GM19324 (cell line): ENCODE data around the gene GTF2B.
"Not testable (repeated sequence)": the region's sequence is repeated elsewhere in the genome, so short reads cannot be mapped to it uniquely, and the experiment has no call there.

ENCODE experiments used
- ATAC-seq: cut with Tn5 transposase; IDR thresholded peaks from one replicate; pipeline ENCODE4 v1.9.1; 2021; ENCODE audit warnings: mild to moderate bottlenecking, moderate library complexity; ENCODE audit not compliant: unreplicated experiment, low FRiP score

Gene GTF2B

DNA sequence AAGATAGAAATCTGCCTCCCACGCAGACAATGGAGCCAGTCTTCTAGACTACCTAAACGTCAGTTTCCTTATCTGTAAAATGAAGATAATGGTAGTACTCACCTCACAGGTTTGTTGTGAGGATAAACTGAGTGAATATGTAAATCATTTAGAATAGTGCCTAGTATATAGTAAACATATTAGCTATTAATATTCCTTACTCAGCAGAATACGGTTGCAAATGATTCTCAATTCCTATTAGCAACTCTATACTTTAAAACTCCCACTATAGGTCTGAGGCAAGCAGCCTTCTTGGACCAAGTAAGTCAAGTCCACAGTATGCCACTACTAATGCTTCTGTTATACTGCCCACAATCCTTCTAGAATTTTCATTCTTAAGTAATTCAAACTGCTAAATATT is 5.4 kb downstream of the GTF2B start:
- no peak for ATAC-seq

DNA sequence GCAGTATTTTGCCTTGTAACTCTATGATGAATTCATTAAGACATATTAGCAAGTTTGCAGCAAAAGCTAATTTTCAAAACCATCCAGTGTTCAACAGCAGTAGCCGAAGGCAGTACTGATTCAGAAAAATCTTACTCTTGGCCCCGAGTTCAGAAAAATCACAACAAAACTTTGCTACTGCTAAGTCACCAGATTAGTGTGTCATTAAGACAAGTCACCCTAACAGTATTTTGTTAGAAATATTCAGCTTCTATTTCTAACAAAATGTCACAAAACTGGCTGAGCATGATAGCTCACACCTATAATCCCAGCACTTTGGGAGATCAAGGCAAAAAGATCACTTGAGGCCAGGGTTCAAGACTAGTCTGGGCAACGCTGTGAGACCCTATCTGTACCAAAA is 8.2 kb downstream of the GTF2B start:
- ATAC-seq, result no peak

DNA sequence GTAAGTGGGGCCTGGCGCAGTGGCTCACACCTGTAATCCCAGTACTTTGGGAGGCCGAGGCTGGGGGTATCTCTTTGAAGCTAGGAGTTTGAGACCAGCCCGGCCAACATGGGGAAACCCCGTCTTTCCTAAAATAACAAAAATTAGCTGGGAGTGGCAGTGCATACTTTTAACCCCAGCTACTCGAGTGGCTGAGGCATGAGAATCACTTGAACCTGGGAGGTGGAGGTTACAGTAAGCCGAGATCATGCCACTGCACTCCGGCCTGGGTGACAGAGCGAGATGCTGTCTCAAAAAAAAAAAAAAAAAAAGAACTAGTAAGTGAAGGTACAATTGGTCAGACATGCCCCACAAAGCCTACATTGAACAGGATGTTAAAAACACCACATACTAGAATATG is 10.7 kb downstream of the GTF2B start:
- ATAC-seq, result not testable (repeated sequence)

DNA sequence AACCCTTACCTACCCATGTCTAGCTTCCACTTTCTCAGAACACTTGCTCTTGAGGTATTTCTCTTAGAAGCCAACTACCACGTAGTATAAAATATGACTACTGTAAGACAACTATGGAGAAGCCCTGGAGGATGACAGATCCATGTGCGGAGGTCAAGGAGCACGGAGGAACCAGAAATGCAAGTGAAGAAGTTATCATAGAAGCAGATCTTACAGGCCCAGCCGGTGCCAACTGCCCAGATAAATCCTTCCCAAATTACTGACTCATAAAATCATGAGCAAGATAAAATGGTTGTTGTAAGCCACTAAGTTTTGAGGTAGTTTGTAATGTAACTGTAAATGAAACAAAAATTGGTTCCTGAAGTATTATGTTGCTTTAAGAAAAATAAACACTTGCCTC is 12.6 kb downstream of the GTF2B start:
- no peak for ATAC-seq

DNA sequence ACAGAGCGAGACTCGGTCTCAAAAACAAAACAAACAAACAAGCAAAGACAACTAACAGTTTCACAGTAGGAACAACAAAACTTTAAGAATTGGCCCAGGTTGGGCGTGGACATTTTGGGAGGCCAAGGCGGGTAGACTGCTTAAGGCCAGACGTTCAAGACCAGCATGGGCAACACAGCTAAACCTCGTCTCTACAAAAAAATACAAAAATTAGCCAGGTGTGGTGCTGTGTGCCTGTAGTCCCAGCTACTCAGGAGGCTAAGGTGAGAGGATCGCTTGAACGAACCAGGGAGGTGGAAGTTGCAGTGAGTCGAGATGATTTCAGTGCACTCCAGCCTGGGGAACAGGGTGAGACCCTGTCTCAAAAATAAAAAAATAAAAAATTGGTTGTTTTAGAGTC is 13.5 kb downstream of the GTF2B start:
- no peak for ATAC-seq

DNA sequence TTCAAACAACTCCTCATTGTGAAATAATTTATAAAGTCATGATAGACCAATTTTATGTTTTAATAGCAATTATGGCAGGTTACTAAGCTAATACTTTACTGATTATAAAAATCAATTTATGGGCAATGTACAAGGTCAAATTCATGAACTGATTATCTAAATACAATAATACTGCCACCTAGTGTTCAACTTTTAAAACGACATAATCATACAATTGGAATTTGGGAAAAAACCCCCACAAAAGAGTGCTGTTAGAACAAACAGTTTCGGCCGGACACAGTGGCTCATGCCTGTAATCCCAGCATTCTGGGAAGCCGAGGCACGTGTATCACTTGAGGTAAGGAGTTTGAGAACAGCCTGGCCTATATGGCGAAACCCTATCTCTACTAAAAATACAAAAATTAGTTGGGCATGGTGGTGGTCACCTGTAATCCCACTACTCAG is 14.0 kb downstream of the GTF2B start:
- no peak for ATAC-seq

DNA sequence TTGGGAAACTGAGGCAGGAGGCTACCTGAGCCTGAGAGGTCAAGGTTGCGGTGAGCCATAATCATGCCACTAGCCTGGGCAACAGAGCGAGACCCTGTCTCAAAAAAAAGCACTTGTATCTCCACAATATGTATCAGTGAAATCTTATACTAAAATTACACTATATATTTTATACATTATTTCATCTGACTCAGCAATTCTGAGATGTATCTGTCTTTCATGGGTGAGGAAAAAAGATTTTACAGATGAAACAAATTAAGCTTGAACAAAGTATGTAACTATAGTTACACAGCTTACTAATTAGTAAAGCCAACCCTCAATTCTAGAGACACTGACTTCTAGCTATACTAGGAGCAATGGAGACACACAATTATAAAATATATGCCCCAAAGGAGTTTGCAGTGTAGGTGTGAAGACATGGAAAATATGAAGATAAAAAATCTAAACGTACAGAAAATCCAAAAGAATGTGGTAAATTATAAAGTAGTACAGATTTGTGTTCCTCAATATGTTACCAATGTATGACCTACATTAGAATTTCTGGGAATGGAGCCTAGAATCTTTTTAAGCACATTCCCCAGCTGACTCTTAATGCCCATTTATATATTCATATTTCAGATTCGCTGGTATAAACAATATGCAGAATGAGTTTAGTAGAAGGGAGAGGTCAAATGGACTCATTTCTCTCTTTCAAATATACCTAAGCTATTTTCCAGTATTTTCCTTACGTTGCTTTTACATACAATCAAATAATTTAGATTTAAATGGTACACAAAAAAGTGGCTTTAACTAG is 14.6 kb downstream of the GTF2B start:
- ATAC-seq, result no peak

DNA sequence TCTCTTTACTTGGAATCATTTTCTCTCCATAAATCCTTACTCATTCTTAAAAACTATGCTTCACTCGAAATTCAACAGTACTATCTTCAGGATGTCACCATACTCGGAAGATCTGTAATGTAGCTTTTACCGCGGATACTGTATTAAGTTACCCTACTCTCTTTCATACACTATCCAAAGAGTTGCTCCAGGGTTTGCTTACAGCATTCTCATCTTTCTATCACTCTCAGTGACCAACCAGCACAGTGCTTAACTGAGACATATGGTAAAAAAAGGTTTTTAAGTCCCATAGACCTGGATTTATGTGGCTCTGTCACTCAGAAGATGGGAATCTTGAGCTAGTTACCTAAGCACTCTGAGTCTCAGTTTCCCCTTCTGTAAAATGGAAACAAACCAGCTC is 15.8 kb downstream of the GTF2B start:
- ATAC-seq, result no peak

DNA sequence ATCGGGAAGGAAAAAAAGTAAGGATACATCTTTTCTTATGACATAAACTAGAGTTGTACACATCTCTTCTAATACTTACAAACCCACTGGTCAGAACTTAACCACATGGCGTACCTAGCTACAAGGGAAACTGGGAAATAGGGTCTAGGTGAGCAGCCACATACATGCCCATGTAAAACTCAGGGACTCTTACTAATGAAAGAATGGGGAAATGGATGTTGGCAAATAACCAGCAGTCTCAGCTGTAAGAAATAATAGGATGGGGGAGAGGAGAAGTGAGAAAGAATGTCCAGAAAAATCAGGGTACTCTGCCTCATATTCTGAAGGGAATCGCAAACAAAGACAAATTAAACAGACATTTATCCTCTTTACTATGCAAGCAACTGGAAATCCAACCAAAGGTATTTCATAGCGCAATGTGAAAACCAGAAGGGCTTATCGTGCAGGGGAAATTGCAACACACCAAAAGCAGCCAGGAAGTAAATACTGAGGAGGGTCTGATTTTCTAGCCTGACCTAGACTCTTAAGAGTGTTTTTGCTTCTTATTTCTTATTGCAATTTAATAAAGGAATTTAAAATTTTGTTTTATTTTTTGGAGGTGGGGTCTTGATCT is 17.5 kb downstream of the GTF2B start:
- no peak for ATAC-seq

DNA sequence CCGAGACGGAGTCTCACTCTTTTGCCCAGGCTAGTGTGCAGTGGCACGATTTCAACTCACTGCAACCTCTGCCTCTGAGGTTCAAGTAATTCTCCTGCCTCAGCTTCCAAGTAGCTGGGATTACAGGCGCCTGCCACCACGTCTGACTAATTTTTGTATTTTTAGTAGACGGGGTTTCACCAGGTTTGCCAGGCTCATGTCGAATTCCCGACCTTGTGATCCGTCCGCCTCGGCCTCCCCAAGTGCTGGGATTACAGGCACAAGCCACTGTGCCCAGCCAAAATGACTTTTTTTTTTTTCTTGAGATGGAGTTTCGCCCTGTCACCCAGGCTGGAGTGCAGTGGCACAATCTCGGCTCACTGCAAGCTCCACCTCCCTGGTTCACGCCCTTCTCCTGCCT is 21.7 kb downstream of the GTF2B start:
- ATAC-seq, result not testable (repeated sequence)

DNA sequence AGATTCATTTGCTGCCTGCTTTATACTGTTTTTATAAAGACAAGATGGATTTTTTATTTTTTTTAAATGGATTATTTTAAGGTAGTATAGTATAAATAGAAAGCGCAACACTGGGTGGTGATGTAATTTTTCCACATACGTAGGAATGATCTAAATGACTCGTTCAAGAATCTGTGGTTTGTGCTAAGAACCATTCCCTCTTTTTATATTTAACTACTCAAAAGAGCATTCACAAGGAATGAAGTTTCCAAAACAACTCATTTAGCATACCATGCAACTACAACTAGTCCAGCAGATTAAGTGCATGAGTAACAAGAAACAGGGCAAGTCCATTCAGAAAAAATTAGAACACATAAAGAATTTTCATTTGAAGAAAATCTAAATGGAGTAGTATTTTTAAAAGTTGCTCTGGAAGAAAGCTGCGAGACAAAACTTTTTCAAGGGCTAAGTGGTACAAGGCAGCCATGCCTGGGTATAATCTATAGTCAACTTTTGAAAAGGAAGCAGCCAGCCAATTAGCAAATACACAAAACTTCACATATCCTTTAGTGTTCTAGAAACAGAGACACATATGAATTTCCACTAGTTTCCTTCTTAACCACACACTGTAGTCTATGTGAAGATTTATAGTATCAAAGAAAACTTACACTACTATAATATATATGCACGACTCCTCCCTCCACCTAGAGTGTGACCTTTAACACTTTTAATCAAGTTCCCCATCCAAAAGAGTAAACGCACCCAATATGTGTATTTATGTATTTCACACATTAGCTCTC is 23.4 kb downstream of the GTF2B start:
- ATAC-seq, result no peak

DNA sequence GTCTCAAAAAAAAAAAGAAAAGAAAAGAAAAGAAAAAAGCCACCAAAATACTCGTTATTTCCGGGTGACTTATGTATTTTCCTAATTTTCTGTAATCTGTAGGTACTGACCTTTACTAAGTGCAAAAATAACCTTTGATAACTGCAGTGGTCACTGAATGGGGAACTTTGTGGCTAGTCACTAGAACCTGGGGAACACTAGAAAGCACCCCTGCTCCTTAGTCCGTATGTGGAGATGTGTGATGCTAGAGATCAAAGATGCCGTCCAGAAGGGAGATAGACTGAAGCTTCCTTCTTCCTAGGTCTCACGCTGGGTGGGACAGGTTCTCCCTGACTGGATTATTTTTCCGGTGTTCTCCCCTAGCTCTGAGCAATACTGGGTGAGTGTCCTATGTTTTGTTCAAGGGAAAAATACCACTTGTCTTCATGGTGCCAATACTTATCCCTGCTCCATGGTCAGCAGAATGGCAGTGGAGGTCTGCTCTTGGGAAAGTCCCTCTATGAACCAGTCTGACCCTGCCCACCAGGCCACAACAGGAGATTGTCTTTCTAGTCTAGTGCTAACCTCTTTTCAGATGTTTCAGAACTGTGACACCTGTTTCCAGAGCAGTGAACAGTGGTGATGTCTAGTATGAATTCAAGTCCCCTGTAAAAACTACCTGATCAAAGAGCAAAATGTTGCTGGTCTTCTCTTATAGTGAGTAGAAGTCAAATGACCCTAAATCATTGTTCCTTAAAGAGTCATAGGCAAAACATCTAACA is 39.9 kb downstream of the GTF2B start:
- no peak for ATAC-seq

DNA sequence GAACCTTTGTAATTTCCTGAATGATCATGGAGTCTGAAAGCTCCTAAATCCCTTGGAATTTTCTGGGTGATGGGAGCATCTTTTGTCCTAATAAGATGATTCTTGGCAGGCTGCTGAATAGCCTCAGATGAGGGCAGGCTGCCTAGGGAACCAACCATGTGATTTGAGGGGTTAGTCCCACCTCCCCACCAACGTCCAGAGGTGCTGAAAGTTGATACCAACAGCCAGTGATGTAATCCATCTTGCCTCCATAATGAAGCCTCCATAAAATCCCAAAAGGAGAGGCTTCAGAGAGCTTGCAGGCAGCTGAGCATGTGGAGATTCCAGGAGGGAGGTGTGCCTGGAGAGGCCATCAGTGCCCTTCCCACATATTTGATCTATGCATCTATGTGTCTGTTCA is 43.7 kb downstream of the GTF2B start:
- no peak for ATAC-seq

DNA sequence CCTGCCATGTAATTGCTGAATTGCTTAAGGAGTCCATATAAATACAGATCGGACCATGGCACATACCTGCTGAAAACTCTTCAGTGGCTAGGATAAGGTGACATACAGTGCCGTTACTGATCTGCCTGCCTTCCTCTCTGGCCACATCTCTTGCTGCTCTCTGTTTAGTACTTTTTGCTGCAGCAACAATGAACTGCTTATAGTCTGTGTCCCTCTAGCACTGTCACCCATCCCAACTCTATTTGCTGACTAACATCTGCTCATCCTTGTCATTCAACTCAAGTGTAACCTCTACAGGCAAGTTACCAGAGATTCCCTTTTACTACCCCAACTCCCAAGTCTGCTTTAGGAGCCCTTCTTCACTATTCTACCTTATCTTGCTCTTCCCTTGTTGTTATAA is 65.6 kb downstream of the GTF2B start:
- no peak for ATAC-seq

DNA sequence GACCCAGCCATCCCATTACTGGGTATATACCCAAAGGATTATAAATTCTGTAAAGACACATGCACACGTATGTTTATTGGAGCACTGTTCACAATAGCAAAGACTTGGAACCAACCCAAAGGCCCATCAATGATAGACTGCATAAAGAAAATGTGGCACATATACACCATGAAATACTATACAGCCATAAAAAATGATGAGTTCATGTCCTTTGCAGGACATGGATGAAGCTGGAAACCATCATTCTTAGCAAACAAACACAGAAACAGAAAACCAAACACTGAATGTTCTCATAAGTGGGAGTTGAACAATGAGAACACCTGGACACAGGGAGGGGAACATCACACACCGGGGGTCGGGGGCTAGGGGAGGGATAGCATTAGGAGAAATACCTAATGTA is 71.7 kb downstream of the GTF2B start:
- not testable (repeated sequence) for ATAC-seq

DNA sequence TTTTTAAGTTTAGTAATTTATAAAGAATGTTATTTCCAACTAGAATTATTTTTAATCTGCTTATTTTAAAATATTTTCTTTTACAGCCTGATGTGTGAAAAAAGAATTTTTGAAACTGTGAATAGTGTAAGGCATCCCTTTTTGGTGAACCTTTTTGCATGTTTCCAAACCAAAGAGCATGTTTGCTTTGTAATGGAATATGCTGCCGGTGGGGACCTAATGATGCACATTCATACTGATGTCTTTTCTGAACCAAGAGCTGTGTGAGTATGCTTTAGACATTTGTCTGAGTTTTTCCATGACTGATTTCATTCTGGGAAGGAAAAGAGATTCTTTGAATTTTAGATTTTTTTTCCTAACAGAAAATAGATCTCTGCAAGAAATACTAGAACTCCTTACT is 77.9 kb downstream of the GTF2B start:
- no peak for ATAC-seq

DNA sequence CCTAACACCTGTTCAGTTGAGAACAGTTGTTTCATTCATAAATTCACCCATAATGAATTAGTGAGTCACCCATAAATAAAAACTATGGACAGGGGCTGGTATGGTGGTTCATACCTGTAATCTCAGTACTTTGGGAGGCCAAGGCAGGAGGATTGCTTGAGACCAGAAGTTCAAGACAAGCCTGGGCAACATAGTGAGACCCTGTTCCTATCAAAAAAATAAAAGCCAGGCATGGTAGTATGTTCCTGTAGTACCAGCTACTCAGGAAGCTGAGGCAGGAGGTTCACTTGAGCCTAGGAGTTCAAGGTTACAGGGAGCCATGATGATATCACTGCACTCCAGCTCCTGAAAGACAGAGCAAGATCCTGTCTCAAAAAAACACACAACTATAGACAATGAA is 79.0 kb downstream of the GTF2B start:
- no peak for ATAC-seq

DNA sequence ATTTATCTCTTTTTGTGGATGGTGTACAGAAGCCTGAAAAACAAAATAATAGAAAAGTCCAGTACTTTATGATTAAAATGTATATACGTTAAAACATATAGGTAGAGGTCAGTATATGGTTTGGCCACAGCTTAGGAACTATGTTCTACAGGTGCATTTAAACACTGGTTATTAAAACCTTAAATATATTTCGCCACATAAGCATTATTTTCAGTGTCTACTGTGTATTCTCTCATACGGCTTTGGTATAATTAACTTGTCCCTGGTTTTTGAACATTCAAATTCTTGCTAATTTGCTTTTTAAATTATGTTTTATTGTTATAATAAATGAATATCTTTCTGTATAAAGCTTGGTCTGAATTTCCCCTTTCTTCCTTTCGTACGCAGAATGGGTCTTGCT is 87.9 kb downstream of the GTF2B start:
- no peak for ATAC-seq

DNA sequence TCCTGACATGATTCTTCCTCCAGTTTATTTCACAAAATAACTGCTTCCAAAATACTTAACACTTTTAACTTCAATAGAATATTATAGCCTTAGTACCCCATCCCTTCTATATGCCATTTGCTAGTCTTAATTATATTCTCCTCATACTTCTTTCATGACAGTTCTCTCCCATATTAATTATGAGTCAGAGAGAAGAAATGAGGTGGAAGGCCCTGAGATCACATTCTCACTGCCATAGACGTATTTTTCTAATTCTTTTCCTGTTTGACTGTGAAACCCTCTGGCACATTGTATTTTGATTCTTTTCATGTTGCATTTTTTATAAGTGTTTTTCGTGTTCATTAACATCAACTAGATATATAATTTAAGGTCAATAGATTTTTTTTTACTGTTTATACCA is 88.4 kb downstream of the GTF2B start:
- no peak for ATAC-seq
